Hematopoietic multipotent progenitor cell treated with erythropoietin and hydrocortisone succinate and interleukin-3 and kit ligand, for 8 days (in vitro differentiated cells): ENCODE data around the gene FHOD3.
"Not testable (repeated sequence)": the region's sequence is repeated elsewhere in the genome, so short reads cannot be mapped to it uniquely, and the experiment has no call there.

ENCODE experiments used
- DNase-seq: peaks from one replicate; pipeline ENCODE4 v3.0.0-alpha.2; 2015

FHOD3 gene

DNA sequence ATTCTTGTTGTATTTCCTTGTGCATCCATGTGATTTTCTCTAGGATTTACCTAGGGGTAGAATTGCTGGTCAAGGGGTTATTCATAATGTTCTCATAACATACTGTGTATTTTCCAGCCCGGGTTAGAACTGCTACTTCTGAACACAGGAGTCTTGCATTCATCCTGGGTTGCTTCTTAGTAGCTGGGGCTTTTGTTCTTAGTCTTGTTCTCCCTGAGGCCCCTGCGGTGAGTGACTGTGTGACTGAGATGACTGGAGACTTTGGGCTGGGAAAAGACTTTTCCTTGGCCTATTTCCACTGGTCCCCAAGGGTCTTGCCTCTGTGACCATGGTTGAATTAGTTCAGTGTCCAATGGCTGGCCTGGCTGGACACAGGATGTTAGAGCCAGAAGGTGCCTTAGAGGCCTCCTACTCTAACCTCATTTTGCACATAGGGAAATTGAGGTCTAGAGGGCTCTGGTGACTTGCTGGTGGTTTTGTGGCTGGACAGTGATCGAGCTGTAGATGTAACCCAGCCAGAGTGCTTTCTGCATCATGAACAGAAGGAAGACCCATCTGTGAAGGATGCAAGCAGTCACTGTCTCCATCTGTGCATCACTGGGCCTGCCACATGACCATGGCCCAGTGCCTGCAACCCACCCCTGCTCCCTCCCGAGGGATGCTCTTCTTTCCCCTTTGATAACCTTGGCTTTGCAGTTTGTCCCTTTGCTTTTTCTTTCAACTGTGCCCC, 233.3 kb downstream of the FHOD3 start:
- no peak for DNase-seq

DNA sequence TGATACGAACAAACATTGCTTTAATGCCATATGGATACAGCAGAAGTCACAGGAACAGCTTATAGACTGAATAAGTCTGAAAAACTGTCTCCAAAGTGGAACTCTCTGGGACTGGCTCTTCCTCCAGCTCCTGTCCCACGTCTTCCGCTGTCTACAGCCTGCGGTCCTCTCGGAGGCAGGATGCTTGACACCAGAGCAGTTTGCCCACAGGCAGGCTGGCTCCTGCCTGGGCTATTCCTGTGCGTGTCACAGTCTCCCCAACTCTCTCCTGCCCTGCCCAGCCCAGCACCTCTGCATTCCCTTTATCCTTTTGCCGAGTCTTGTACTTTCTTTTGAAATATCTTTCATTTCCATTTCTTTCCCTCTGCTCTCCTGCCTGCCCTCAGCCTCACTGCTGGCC, 234.1 kb downstream of the FHOD3 start:
- DNase-seq = no peak

GRCh38 chr18:36532394-36532793, 234.9 kb downstream of the FHOD3 start:
- DNase-seq = no peak

DNA sequence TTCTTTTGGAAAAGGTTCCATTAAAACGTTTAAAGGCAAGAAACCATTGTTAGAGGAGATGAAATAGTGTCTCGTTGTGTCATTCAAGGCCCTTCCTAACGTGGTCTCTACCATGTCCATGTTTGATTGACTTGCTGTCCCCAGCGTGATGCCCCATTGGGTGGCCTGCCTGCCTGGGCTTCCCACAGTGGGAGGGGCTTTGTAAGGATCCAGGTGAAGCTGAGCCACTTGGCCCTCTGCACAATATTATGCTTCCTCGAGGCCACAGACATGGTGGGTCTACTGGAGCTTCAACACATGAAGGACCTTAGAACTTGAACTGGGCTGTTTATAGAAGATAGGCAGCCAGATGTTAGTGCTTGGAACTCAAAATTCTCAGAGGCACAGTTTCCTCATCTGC, 235.3 kb downstream of the FHOD3 start:
- no peak for DNase-seq

DNA sequence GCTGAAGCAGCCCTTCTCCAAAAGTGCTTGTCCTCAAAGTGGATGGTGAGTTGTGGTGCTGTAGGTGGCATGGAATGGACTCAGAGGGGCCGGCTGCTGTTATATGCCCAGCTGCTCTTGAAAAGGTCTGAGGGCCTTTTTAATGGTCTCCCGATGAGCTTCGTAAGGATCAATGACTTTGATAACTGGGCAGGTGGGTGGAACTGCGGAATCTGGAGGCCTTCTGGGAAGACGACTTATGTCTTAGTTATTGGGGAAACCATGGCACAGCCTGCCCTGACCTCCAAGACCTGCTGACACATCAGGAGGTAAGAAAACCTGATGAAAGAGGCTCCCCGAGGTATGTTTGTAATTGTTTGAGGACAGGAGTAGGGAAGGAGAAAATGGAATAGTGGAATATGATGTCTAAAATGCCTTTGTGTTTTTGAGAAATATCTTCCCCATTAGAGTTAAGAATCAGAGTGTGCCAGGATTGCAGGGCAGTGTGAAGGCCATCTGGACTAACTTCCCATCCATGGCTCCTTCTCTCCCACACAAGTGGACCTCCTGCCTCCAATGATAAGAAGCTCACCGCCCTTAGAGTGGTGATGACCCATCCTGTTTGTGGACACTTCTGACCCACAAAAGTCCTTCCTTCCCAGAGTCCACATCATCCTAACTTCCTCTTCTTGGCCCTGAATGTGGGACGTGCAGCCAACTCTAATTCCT, 236.1 kb downstream of the FHOD3 start:
- no peak for DNase-seq

- no peak for DNase-seq
Measured at GRCh38 chr18:36534154-36534688, 236.7 kb downstream of the FHOD3 start.

- no peak for DNase-seq
Measured at GRCh38 chr18:36535202-36535935, 237.9 kb downstream of the FHOD3 start.

GRCh38 chr18:36536426-36536825, 238.9 kb downstream of the FHOD3 start:
- DNase-seq = no peak

DNA sequence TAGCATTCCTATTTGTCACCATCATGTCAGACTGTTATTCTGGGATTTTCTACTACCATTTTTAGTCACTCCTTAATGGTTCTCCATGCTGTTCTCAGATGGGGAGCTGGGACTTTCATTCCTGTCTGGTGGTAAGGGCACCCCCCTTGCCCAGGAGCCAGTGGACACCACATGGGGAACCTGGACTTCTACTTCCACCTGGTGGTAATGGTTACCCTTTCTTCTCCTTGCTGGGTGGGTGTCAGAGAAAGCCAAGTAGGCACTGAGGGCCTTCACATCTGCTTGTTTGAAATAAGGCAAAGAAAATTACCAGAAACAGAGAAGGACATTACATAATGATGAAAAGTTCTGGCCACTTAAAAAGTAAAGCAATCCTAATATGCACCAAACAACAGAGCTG, 239.8 kb downstream of the FHOD3 start:
- no peak for DNase-seq

DNA sequence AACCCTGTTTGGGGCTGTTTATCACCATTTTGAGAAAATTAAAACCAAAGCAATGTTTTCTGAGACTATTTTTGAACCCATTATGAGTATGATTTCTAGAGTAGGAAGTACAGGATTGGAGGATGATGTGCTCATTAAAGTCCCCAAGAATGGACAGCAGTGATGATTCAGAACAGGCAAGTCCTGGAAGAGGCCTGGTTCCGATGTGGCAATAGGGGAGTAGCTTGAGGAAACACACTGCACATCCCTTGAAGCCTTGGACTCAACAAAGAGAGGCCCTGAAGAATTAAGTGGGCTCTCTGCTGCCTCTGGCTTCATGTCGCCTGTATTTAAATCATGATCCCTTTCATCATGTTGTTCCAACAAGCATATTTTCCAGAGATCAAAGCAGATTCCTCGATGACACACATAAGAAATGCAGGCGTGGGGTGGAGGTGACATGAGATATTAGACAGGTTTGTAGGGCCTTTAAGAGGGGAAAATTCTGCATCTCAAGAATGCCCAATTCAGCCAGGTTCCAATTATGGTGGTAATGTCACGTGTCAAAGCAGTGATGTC, 242.2 kb downstream of the FHOD3 start:
- no peak for DNase-seq

DNA sequence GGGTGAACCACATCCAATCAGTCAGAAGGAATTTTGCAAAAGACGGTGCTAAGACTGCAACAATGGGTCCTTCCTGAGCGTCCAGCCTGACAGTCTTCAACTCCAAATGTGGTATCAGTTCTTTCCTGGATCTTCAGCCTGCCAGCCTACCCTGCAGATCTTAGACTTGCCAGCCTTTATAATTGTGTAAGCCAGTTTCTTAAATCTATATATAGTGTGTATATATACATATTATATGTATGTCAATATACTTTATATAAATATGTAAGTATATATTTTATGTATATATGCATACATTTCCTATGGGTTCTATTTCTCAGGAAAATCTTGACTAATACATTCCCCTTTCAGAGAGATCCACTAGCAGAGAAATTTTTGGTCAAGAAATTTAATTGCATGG, 245.5 kb downstream of the FHOD3 start:
- DNase-seq = no peak

DNA sequence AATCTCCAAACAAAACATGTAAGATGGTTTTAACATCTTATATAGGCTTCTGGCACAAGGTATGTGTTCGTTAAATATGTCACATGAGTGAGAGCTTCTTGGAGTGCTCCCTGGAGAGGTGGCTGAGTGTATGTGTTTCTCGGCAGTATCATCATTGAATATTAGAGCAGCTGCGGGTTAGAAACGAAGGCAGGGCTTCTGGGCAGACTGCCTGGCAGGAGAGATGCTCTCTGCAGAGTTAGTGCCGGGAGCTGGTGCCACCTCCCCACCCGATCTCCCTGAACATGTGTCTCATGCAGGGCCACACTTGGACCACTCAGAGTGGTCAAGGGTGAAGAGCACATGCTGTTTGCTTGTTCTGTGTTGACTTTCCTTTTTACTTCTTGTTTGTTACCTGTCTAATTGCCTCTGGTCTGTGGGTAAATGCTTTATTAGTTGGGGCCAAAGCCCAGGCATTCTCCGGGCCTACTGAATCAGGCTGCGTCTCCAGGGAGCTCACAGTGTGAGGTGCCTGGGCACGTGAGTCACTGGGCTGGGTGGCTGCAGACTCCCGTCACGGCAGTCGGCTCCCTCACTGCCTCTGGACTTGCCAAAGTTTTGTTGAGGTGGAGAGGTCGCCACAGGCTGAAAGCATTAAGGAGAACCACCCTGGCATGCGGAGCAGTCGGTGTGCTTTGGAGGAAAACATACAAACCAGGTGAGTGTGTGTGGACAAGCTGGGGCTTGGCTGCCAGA, 246.6 kb downstream of the FHOD3 start:
- no peak for DNase-seq

GRCh38 chr18:36545821-36546427, 248.4 kb downstream of the FHOD3 start:
- DNase-seq = no peak

- DNase-seq = no peak
Measured at GRCh38 chr18:36546876-36547275, 249.4 kb downstream of the FHOD3 start.

DNA sequence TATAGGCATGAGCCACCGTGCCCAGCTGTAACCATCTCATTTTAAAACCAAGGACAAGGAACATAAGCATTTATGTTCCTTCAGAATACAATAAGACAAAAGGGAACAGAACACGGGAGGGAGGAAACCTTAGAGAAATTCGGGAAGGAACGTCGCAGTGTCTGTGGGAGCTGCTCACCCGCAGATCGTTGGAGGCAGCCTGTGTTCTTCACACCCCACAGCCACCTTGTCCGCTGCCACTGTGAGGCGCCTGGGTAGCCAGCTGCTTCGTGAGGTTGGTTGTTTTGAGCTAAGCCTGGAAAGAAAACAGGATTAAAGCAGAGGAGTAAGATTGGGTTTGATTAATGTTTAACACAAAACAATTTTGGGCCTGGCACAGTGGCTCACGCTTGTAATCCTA, 250.0 kb downstream of the FHOD3 start:
- no peak for DNase-seq

DNA sequence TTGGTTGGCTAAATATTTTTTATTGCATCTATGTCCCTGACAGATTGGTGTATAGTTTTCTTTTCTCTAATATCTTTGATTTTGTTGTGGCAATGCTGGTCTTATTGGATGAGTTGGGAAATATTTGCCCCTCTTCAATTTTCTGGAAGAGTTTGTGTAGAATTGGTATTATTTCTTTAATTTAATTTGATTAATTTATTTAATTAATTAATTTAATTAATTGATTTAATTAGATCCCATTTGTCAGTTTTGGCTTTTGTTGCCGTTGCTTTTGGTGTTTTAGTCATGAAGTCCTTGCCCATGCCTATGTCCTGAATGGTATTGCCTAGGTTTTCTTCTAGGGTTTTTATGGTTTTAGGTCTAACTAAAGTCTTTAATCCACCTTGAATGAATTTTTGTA, 253.8 kb downstream of the FHOD3 start:
- DNase-seq = not testable (repeated sequence)

DNA sequence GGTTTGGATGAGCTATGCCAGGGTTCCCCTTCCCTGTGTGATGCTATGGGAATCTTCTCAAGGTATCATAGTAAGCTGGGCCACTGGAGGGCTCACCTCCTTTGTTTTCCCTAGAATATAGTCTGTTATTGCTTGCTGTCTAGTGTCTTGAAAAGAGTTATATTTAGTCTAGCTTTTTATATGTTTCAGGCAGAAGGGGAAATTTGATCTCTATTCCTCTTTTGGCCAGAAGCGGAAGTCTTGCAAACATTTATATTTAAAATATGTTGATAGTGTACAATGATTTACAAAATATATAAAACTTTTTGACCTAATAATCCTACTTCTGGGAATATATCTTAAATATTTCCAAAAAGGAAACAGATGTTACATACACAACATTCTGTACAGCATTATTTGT, 260.7 kb downstream of the FHOD3 start:
- DNase-seq = no peak

DNA sequence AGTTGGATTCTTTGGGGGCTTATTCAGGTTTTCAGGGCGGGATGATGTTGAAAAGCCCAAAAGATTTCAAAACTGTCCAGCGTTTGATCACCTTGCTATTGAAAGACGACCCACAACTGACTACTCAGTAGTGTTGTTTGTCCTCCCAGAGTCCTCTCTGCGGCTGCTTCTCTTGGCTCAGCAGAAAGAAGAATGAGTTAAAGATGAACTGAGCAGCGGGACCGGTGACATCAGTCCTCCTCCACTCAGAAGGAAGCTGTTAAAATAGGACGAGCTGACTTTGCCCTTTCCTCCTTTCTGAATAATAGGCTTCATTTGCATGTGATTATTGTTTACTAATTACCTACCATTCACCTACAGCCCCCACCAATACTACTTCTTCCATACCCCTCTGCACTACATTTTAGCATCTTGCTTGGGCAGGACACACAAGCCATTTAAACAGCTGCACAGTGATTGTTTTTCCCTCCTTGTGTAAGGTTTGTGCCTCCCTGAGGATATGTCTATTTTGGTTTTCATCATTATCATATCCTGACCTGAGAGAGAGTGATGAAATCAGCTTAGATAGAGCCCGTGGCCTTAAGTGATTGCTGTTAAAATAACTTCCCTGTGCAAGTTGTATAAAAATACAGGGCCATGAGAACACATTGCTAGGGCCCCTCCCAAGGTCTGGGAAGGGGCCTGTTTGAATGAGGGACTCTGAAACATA, 261.8 kb downstream of the FHOD3 start:
- no peak for DNase-seq

DNA sequence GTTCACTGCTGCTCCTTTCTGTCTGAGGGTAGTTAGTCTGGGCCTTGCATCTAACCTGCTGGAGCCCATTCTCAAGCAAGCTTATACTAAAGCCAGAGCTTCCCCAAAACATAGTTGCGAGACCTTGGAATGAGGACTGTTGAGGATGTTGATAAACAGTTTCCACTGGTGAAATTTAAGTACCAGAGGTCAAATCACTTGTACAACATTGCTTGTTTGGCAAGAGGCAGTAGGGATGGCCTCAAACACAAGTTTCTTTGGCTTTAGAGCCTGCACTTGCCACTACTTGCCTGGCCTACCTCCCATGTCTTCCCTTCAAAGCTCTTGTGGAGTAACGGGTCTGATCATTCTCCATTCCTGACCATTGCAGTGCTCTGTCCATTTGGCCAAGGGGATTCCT, 262.7 kb downstream of the FHOD3 start:
- no peak for DNase-seq

- DNase-seq = no peak
Measured at GRCh38 chr18:36561046-36561445, 263.5 kb downstream of the FHOD3 start.

DNA sequence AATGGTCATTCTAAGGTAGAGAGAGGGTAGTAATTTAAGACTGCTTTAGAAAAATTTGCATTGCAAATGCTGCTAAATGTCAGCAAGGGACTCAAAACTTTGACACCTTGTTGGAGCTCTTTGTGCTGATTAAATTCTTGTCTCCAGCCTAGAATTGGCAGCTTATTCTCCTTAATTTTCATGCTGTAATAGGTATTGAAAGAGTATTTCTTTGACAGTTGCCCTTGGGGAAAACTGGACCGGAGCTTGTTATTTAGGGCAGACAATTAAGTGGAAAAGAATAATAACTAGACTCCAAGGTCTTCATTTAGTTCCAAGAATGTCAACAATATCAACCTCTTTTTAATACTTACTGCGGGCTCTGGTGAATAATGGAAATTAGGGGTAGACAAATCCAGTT, 267.3 kb downstream of the FHOD3 start:
- DNase-seq = no peak

- no peak for DNase-seq
Measured at GRCh38 chr18:36567800-36568199, 270.3 kb downstream of the FHOD3 start.
